ENCODE measurements around the gene HES4.
"Not testable (repeated sequence)": the region's sequence is repeated elsewhere in the genome, so short reads cannot be mapped to it uniquely, and the experiment has no call there.

The HES4 gene

GRCh38 chr1:1033009-1033587, 33.2 kb upstream of the HES4 start:
- peak; percentile 92 for DNase-seq

- DNase-seq: no peak
Measured at GRCh38 chr1:1032424-1032823, 32.5 kb upstream of the HES4 start.

- no peak for DNase-seq
Measured at GRCh38 chr1:1031659-1032235, 31.9 kb upstream of the HES4 start.

GRCh38 chr1:1030867-1031658, 31.2 kb upstream of the HES4 start:
- not testable (repeated sequence) for DNase-seq

- no peak for DNase-seq
Measured at GRCh38 chr1:1027791-1028190, 27.9 kb upstream of the HES4 start.

GRCh38 chr1:1026599-1027413, 26.9 kb upstream of the HES4 start:
- DNase-seq: no peak

- no peak for DNase-seq
Measured at GRCh38 chr1:1025730-1026129, 25.8 kb upstream of the HES4 start.

GRCh38 chr1:1024771-1025699, 25.1 kb upstream of the HES4 start:
- DNase-seq: no peak

- no peak for DNase-seq
Measured at GRCh38 chr1:1024149-1024770, 24.4 kb upstream of the HES4 start.

GRCh38 chr1:1023700-1024099, 23.8 kb upstream of the HES4 start:
- DNase-seq: no peak

GRCh38 chr1:1022302-1023009, 22.6 kb upstream of the HES4 start:
- no peak for DNase-seq

GRCh38 chr1:1021920-1022259, 22.0 kb upstream of the HES4 start:
- DNase-seq: no peak

GRCh38 chr1:1021010-1021919, 21.4 kb upstream of the HES4 start:
- DNase-seq: no peak

- DNase-seq: no peak
Measured at GRCh38 chr1:1020415-1021009, 20.6 kb upstream of the HES4 start.

GRCh38 chr1:1020000-1020404, 20.1 kb upstream of the HES4 start, which contains the start of gene AGRN:
AGRN (plus strand) TSS chr1:1020120; CDS start chr1:1020173, 53 bp downstream.
- DNase-seq: no peak

- peak; percentile 74 for DNase-seq
Measured at GRCh38 chr1:1019122-1019999, 19.5 kb upstream of the HES4 start.

GRCh38 chr1:1018321-1018685, 18.4 kb upstream of the HES4 start:
- DNase-seq: not testable (repeated sequence)
